Erythroblast (primary cell): Measurements from ENCODE around the gene MISFA.
A peak's percentile ranks its signal among the peaks of the same experiment; 100 is the strongest.

Source experiments
- GATA1 ChIP-seq: IDR thresholded peaks from 2 replicates; pipeline ENCODE4 v1.6.1; 2011; ENCODE audit warnings: low read depth, mild to moderate bottlenecking, control low read depth, low read length, moderate library complexity
- POLR2A ChIP-seq: IDR thresholded peaks from 2 replicates; pipeline ENCODE4 v1.6.1; 2011; ENCODE audit warnings: mild to moderate bottlenecking, low read length

GRCh38 chr11:18588297-18589252 lies 11.0 kb upstream of the MISFA start, which contains the start of gene UEVLD:
- TF ChIP-seq GATA1 (no peak), POLR2A (peak; percentile 73)
